ENCODE measurements around the gene NPC1.

The NPC1 gene

DNA sequence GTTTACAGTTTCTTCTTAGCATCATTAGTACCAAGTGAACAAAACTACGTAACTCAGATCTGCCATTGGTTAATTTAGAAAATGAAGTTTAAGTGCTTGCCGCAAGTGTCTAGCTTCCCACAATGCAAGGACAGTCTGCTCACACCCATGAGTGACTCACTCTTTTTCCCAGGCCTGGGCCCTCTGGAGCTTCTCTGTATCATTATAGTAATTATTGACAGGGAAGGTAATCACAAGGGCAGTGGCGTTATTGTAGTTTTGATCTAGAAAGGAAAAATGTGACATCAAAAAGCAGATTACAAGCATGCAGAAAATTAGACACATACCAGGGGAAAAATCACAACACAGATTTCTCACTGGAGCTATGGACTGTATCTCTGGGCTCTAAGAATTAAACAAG, 38.5 kb downstream of the NPC1 start:
- peak in 3 of 4 experiments; percentile 28 to 36 (median 31) for DNase-seq

GRCh38 chr18:23547306-23547705, 39.0 kb downstream of the NPC1 start:
- no peak for DNase-seq

GRCh38 chr18:23545247-23545789, 41.0 kb downstream of the NPC1 start:
- DNase-seq = no peak

DNA sequence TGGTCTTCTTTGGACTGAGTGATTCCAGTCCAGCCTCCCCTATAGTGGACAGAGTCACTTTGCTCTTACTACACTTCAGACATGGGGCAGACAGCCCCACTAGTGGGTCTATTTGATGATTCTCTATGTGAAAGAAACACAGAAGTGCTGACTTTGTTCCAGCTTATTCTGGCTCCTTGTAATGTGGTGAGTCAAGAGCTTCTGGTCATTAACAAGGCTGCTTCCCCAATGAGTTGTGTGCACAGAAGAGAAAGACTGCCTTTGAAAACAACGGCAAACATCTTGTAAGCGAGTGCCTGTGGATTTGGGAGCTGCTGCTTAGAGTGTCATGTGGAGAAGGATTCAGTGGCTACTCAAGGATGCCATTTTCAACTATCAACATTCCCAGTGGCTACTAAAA, 43.8 kb downstream of the NPC1 start:
- DNase-seq = peak; percentile 47 to 66 (median 54)

DNA sequence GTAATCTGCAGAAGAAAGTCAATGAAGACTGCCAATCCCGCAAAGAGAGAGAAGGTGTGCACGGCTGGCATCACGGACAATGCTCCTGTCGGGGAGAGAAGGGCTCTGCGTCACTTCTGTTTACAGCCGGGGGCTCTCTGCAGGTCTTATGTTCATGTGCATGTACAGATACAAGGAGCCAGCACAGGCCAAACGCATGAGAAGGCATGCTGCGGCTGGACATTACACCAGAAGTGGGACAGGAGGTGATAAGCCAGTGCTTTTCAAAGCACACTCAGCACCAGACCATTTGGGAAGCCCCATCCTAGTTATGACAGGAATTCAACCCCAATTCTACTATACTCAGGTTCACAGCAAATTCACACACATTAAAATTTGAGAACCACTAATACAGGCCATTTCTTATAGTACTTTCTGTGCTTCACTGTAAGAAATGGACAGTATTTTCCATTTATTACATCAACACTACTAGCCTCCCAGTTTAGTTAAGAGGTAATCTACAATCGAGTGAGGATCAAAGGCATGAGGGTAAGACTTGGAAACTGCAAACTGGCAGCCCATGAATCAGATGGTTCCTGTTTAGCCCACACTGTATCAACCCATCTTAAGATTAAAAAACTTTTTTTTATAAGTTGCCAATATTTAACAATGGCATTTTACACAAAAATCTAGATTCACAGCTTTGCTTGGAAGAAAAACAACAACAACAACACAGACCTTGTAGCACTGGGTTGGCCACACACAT, 44.8 kb downstream of the NPC1 start:
- peak in 1 of 4 experiments; percentile 27 for DNase-seq

GRCh38 chr18:23540867-23541266, 45.4 kb downstream of the NPC1 start:
- peak; percentile 76 to 90 (median 83) for DNase-seq

- DNase-seq = peak; percentile 59 to 87 (median 70)
These were observed 46.3 kb downstream of the NPC1 start for GRCh38 chr18:23539911-23540525.

GRCh38 chr18:23539296-23539695, 47.0 kb downstream of the NPC1 start:
- peak in 3 of 4 experiments; percentile 51 to 56 (median 54) for DNase-seq

DNA sequence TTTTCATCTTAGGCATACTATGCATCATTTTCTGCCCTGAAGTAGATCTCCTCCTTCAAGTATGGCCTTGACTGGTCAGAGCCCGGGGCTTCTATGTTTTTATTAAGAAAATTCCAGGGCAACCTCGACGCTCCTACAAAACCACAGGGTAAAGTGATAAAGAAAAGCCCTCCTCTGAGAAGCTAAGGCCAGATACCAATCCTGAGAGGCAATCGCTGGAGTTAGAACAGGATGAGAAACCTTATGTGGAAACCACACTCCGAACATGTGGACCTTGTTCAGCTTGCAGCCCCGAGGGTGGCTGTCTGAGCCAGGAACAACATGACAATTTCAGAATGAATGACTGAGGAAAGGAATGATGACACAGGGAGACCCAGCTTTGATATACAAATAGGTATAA, 47.4 kb downstream of the NPC1 start:
- no peak for DNase-seq

GRCh38 chr18:23538001-23538400, 48.3 kb downstream of the NPC1 start:
- no peak for DNase-seq

DNA sequence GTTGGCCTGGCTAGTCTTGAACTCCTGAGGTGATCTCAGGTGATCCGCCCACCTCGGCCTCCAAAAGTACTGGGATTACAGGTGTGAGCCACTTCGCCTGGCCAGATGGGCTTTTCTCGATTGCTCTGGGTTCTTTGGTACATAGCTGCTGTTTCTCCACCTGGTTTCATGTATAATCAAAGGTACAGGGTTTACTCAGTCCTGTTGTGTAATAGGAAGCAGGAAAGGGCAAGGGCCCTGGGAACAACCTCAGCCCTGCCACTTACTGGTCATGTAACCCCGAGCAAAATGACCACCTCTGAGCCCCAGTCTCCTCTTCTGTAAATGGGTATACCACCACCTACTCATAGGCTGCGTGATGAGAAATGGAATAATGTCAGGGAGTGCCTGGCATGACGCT, 49.0 kb downstream of the NPC1 start:
- no peak for DNase-seq

DNA sequence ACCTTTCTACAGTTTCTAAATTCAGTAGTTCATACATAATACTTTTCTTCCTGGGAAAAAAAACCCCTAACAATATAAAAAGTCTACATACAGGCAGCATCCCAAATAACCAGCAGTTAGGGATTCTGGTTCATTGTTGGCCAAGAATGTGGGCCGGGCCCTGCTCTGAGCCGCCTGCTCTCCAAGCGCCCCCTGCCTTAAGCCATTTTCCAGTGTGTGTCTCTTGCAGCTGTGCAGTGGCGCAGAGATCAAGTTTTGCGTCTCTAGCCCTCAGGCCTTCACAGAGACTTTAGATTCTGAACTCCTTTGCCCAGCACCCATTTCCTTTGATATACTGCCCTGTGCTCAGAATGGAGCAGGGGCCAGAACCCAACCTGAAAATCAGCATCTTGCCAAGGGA, 50.1 kb downstream of the NPC1 start:
- no peak for DNase-seq

- no peak for DNase-seq
These were observed 52.0 kb downstream of the NPC1 start for GRCh38 chr18:23534276-23534675.

GRCh38 chr18:23532848-23533247, 53.5 kb downstream of the NPC1 start:
- DNase-seq = no peak

- DNase-seq = no peak
These were observed 54.4 kb downstream of the NPC1 start for GRCh38 chr18:23531912-23532311.

DNA sequence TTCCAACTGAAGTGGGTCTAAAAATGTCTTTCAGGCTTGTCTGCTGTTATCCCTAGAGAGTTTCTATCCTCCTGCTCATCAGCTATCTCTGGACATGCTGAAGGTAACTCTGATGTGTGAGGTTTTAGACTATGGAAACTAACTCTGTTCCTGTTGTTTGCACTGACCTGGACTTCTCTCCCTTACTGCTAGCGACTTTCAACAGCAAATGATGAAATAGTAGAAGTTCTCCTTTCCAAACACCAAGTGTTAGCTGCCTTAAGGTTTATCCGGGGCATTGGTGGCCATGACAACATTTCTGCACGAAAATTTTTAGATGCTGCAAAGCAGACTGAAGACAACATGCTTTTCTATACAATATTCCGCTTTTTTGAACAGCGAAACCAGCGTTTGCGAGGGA, 56.1 kb downstream of the NPC1 start:
- DNase-seq = peak; percentile 56 to 81 (median 74)

- DNase-seq = peak in 3 of 4 experiments; percentile 25 to 53 (median 49)
These were observed 56.7 kb downstream of the NPC1 start for GRCh38 chr18:23529604-23530003.

DNA sequence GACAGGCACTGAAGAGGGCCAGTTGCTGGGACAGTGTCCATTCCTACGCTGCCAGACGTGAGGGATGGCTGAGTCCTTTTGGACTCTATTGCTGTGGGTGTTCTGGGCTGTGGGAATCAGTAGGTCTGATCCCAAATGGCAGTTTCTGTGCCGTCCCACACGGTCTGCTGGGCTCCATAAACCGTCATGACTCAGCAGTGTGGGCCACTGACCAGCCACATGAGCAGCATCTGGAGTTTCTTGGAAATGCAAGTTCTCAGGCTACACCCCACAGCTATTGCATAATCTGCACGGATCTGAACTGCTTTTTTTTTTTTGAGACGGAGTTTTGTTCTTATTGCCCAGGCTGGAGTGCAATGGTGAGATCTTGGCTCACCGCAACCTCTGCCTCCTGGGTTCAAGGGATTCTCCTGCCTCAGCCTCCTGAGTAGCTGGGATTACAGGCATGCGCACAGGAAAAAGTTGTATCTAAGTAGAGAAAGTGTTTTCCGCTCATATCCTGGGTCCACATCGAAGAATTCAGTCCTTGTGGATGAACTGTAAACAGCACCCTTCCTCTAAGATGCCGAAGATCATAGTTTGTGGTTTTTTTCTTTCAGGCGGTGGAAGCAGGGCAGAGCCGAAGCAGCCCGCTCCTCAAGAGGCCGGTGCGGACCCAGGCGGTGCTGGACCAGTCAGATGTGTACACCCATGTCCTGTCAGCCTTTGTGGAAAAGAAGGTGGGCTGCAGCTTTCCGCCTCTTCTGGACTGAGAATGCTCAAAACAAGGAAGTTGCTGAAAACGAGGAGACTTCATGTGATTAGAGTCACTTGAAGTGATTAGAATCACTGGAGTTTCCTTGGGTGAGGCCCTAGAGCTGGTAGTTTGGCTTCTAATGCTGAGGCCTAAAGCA, 57.5 kb downstream of the NPC1 start:
- DNase-seq = peak; percentile 75 to 90 (median 88)

- no peak for DNase-seq
These were observed 59.7 kb downstream of the NPC1 start for GRCh38 chr18:23526501-23527063.

DNA sequence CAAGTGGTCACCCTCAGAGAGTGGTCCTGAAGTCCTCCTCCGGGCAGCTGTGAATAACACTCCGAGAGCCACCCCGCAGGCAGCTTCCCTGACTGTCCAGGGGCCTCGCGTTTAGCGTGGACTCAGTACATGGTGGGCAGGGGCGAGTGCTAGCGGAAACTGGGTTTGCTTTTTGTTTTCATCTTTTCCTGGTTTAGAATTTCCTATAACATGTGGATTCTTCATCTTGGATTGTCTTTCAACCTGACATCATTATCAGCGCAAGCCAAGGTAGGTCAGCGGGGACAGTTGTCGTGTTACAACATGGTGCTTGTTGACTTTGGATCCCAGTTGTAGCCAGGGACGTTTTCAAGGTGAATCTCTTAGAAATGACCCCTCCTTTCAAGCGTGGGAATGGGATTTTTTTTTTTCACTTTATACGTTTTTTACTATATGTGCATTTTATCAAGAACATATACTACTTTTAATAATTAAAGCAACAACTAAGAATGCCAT, 62.0 kb downstream of the NPC1 start:
- no peak for DNase-seq

DNA sequence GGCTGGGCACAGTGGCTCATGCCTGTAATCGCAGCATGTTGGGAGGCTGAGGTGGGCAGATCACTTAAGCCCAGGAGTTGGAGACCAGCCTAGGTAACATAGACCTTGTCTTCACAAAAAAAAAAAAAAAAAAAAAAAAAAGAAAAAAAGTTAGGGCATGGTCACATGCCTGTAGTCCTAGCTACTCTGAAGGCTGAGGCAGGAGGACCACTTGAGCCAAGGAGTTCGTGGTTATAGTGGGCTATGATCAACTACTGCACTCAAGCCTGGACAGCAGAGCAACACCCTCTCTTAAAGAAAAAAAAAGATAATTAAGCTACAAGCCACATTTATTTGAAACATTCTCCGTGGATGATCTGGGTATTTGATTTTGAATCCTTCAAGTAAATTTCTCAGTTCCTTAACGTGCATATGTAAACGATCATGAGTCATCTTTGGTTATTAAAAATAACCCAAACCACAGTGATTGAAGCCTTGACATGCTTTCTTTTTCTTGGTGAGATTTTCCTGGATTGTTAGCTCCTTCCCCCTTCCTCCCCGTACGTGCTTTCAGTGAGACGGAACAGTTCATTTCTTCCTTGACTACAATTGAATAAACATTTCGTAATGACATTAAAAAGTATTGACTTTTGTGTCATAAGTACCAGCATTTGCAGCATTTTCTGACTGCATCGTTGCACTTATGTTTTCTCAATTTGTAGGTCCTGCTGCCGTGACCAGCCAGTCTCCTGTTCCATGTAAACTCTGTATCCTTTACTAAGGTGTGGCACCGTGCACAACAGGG, 62.7 kb downstream of the NPC1 start:
- peak; percentile 58 to 86 (median 64) for DNase-seq

- no peak for DNase-seq
These were observed 64.4 kb downstream of the NPC1 start for GRCh38 chr18:23521907-23522306.

All from suppressor macrophage (primary cell).